GM12891 (cell line): ENCODE results near the gene NEXN.
"Not testable (repeated sequence)": the region's sequence is repeated elsewhere in the genome, so short reads cannot be mapped to it uniquely, and the experiment has no call there.

Experiments
- DNase-seq: peaks from one replicate; pipeline ENCODE4 v3.0.0; 2011; ENCODE audit warnings: low spot score; ENCODE audit not compliant: insufficient read length
- FAIRE-seq: peaks from 2 replicates; lab custom pipeline; 2011; peaks lifted over from hg19 to GRCh38; lab: Jason Lieb, UNC
- PAX5 ChIP-seq: IDR thresholded peaks from 2 replicates; pipeline ENCODE4 v1.6.1; 2011; ENCODE audit warnings: low read length, moderate library complexity, mild to moderate bottlenecking; ENCODE audit not compliant: insufficient read depth, severe bottlenecking
- POLR2A ChIP-seq: IDR thresholded peaks from 2 replicates; pipeline ENCODE4 v1.6.1; 2011; ENCODE audit warnings: low read depth, low read length, control low read depth
- POLR2AphosphoS5 ChIP-seq: IDR thresholded peaks from 2 replicates; pipeline ENCODE4 v1.6.1; 2011; ENCODE audit warnings: low read depth, low read length, control low read depth
- POU2F2 ChIP-seq: IDR thresholded peaks from 2 replicates; pipeline ENCODE4 v1.6.1; 2011; ENCODE audit warnings: low read depth, mild to moderate bottlenecking, control low read depth, low read length, moderate library complexity
- SPI1 ChIP-seq: IDR thresholded peaks from 2 replicates; pipeline ENCODE4 v1.6.1; 2011; ENCODE audit warnings: low read depth, low read length, control low read depth
- TAF1 ChIP-seq: IDR thresholded peaks from 2 replicates; pipeline ENCODE4 v1.6.1; 2011; ENCODE audit warnings: low read depth, low read length, control low read depth

Gene NEXN

GRCh38 chr1:77899647-77900320 lies 11.4 kb downstream of the NEXN start:
- FAIRE-seq = no peak
- DNase-seq = no peak
- TF ChIP-seq TAF1 (no peak), SPI1 (no peak), POLR2AphosphoS5 (no peak), POLR2A (no peak), PAX5 (no peak), POU2F2 (no peak)

- peak; percentile 85 for FAIRE-seq
- TF ChIP-seq POLR2A (no peak), TAF1 (no peak), POLR2AphosphoS5 (no peak), SPI1 (no peak), POU2F2 (no peak), PAX5 (no peak)
- no peak for DNase-seq
Observed at GRCh38 chr1:77900687-77901293, 12.4 kb downstream of the NEXN start.

GRCh38 chr1:77905603-77906002 lies 17.2 kb downstream of the NEXN start:
- FAIRE-seq = no peak
- TF ChIP-seq SPI1 (no peak), POLR2A (no peak), POU2F2 (no peak), POLR2AphosphoS5 (no peak), PAX5 (no peak)
- no peak for DNase-seq

GRCh38 chr1:77906019-77906545 lies 17.7 kb downstream of the NEXN start:
- TF ChIP-seq TAF1 (no peak), SPI1 (peak; percentile 12; the same call in 1 of the 2 replicates)
- no peak for FAIRE-seq
- no peak for DNase-seq

- no peak for FAIRE-seq
- TF ChIP-seq PAX5 (no peak), POLR2AphosphoS5 (no peak), TAF1 (no peak), POLR2A (no peak), SPI1 (no peak), POU2F2 (no peak)
- DNase-seq = no peak
Observed at GRCh38 chr1:77906624-77907023, 18.2 kb downstream of the NEXN start.

GRCh38 chr1:77910116-77910515 lies 21.7 kb downstream of the NEXN start:
- TF ChIP-seq POU2F2 = no peak
- no peak for TF ChIP-seq POLR2A
- no peak for TF ChIP-seq SPI1
- DNase-seq (no peak), FAIRE-seq (no peak)

- not testable (repeated sequence) for FAIRE-seq, DNase-seq
Observed at GRCh38 chr1:77918918-77919317, 30.5 kb downstream of the NEXN start.

- DNase-seq (no peak), FAIRE-seq (no peak)
- no peak for TF ChIP-seq POLR2AphosphoS5
- no peak for TF ChIP-seq SPI1
- no peak for TF ChIP-seq TAF1
- TF ChIP-seq PAX5 = no peak
- no peak for TF ChIP-seq POLR2A
- no peak for TF ChIP-seq POU2F2
Observed at GRCh38 chr1:77925518-77925917, 37.1 kb downstream of the NEXN start.

- no peak for TF ChIP-seq SPI1
- no peak for TF ChIP-seq POLR2A
- no peak for TF ChIP-seq POLR2AphosphoS5
- FAIRE-seq (no peak), DNase-seq (no peak)
Observed at GRCh38 chr1:77925956-77926355, 37.5 kb downstream of the NEXN start.

- peak; percentile 48 for TF ChIP-seq SPI1
- no peak for TF ChIP-seq PAX5
- peak; percentile 5 for DNase-seq
- FAIRE-seq = peak; percentile 67
Observed at GRCh38 chr1:77926561-77927357, 38.3 kb downstream of the NEXN start.

- peak; percentile 72 for FAIRE-seq
- DNase-seq = no peak
Observed at GRCh38 chr1:77927414-77927813, 39.0 kb downstream of the NEXN start.

More at GRCh38 chr1:77927414-77927813, 39.0 kb downstream of the NEXN start:
- TF ChIP-seq SPI1 (no peak), TAF1 (no peak), POLR2A (no peak), POLR2AphosphoS5 (no peak), PAX5 (no peak), POU2F2 (no peak)
